Measurements from ENCODE around the gene SKI. TPM values are rescaled to one million over a fixed set of nuclear protein-coding genes. Genes with fewer than 3 reads are reported as not detected.
A peak's percentile ranks its signal among the peaks of the same experiment; 100 is the strongest.

The SKI gene
- total and polyA plus RNA-seq, 5 donors = 35.6 to 83.1 (median 65.3) TPM

GRCh38 chr1:2315674-2316450 lies 87.7 kb downstream of the SKI start:
- ATAC-seq (no peak), DNase-seq (no peak)
- H3K27me3 ChIP-seq (ENCODE audit: control insufficient read depth, insufficient read depth) = no peaks in the 10 kb centered on the region
- intact Hi-C loops (cut with DNase I) = loop anchor here in 1 of 4 donors (10.0 kb wide), 1 partner anchor 121 kb away; the partner anchor contains the start of gene FAAP20
- no peaks in the 10 kb centered on the region for H3K9me3 ChIP-seq (ENCODE audit: control insufficient read depth, low read length)
- H3K4me3 ChIP-seq (ENCODE audit: low read length) = no peak overlapping the region
- peak overlapping the region; percentile 19 for H3K27ac ChIP-seq (ENCODE audit: low read length)
- H3K4me1 ChIP-seq (ENCODE audit: control insufficient read depth, insufficient read depth, low read length) = peaks cover 5% of the 10 kb centered on the region
- WGBS = 66% methylated on average over 21 of the region's 21 CpGs

- Histone ChIP-seq H3K4me1 (ENCODE audit: control insufficient read depth, insufficient read depth, low read length) (peaks cover 11% of the 10 kb centered on the region), H3K4me3 (ENCODE audit: low read length) (no peak overlapping the region), H3K27ac (ENCODE audit: low read length) (peak overlapping the region; percentile 19), H3K27me3 (ENCODE audit: control insufficient read depth, insufficient read depth) (no peaks in the 10 kb centered on the region), H3K9me3 (ENCODE audit: control insufficient read depth, low read length) (no peaks in the 10 kb centered on the region)
- intact Hi-C loops (cut with DNase I) = loop anchor here in 1 of 4 donors (10.0 kb wide), 1 partner anchor 122 kb away; the partner anchor contains the start of gene FAAP20
- ATAC-seq (no peak), DNase-seq (peak in 1 of 3 donors; percentile 76)
- 67% methylated on average over 16 of the region's 16 CpGs for WGBS
Measured at GRCh38 chr1:2316451-2316961, 88.4 kb downstream of the SKI start.

- no peak overlapping the region for H3K27ac ChIP-seq (ENCODE audit: low read length)
- ATAC-seq = no peak
- intact Hi-C loops (cut with DNase I) = loop anchor here in 1 of 4 donors (10.0 kb wide), 1 partner anchor 123 kb away; the partner anchor contains the start of gene FAAP20
- no peaks in the 10 kb centered on the region for H3K9me3 ChIP-seq (ENCODE audit: control insufficient read depth, low read length)
- peak in 1 of 3 donors; percentile 65 for DNase-seq
- H3K27me3 ChIP-seq (ENCODE audit: control insufficient read depth, insufficient read depth) = no peaks in the 10 kb centered on the region
- WGBS = 82% methylated on average over 32 of the region's 32 CpGs
- H3K4me1 ChIP-seq (ENCODE audit: control insufficient read depth, insufficient read depth, low read length) = peaks cover 8% of the 10 kb centered on the region
- no peak overlapping the region for H3K4me3 ChIP-seq (ENCODE audit: low read length)
Measured at GRCh38 chr1:2317230-2318065, 89.3 kb downstream of the SKI start.

GRCh38 chr1:2318314-2319278 lies 90.5 kb downstream of the SKI start:
- Histone ChIP-seq H3K27me3 (ENCODE audit: control insufficient read depth, insufficient read depth) (no peaks in the 10 kb centered on the region), H3K4me3 (ENCODE audit: low read length) (no peak overlapping the region), H3K9me3 (ENCODE audit: control insufficient read depth, low read length) (no peaks in the 10 kb centered on the region), H3K27ac (ENCODE audit: low read length) (no peak overlapping the region), H3K4me1 (ENCODE audit: control insufficient read depth, insufficient read depth, low read length) (peaks cover 10% of the 10 kb centered on the region)
- 59% methylated on average over 41 of the region's 41 CpGs for whole genome bisulfite sequencing
- intact Hi-C loops (cut with DNase I) = loop anchor here in 1 of 4 donors (10.0 kb wide), 1 partner anchor 124 kb away; the partner anchor contains the start of gene FAAP20
- peak; percentile 44 to 84 (median 78) for DNase-seq
- ATAC-seq = no peak

GRCh38 chr1:2319291-2319690 lies 91.2 kb downstream of the SKI start:
- Histone ChIP-seq H3K9me3 (ENCODE audit: control insufficient read depth, low read length) (no peaks in the 10 kb centered on the region), H3K4me3 (ENCODE audit: low read length) (no peak overlapping the region), H3K27me3 (ENCODE audit: control insufficient read depth, insufficient read depth) (no peaks in the 10 kb centered on the region), H3K4me1 (ENCODE audit: control insufficient read depth, insufficient read depth, low read length) (peaks cover 10% of the 10 kb centered on the region), H3K27ac (ENCODE audit: low read length) (peak overlapping the region; percentile 8)
- ATAC-seq (no peak), DNase-seq (no peak)
- WGBS = 70% methylated on average over 21 of the region's 21 CpGs
- intact Hi-C loops (cut with DNase I) = loop anchor here in 1 of 4 donors (10.0 kb wide), 1 partner anchor 124 kb away; the partner anchor contains the start of gene FAAP20

- intact Hi-C loops (cut with DNase I) = no loop called here
- H3K9me3 ChIP-seq (ENCODE audit: control insufficient read depth, low read length) = no peaks in the 10 kb centered on the region
- H3K27me3 ChIP-seq (ENCODE audit: control insufficient read depth, insufficient read depth) = no peaks in the 10 kb centered on the region
- H3K4me3 ChIP-seq (ENCODE audit: low read length) = no peak overlapping the region
- H3K27ac ChIP-seq (ENCODE audit: low read length) = no peak overlapping the region
- peak; percentile 55 to 85 (median 83) for DNase-seq
- H3K4me1 ChIP-seq (ENCODE audit: control insufficient read depth, insufficient read depth, low read length) = peaks cover 10% of the 10 kb centered on the region
- ATAC-seq = no peak
- WGBS = 63% methylated on average over 15 of the region's 15 CpGs
Measured at GRCh38 chr1:2320006-2320405, 91.9 kb downstream of the SKI start.

GRCh38 chr1:2320760-2321667 lies 92.9 kb downstream of the SKI start:
- 69% methylated on average over 41 of the region's 41 CpGs for WGBS

GRCh38 chr1:2322065-2322571 lies 94.0 kb downstream of the SKI start:
- ATAC-seq (peak; percentile 79), DNase-seq (peak; percentile 88 to 95 (median 94))
- H3K9me3 ChIP-seq (ENCODE audit: control insufficient read depth, low read length) = no peaks in the 10 kb centered on the region

More at GRCh38 chr1:2320760-2321667, 92.9 kb downstream of the SKI start:
- intact Hi-C loops (cut with DNase I) = no loop called here
- H3K27ac ChIP-seq (ENCODE audit: low read length) = peak overlapping the region; percentile 5
- no peak overlapping the region for H3K4me3 ChIP-seq (ENCODE audit: low read length)
- peaks cover 10% of the 10 kb centered on the region for H3K4me1 ChIP-seq (ENCODE audit: control insufficient read depth, insufficient read depth, low read length)
- no peak for ATAC-seq
- DNase-seq = no peak
- H3K27me3 ChIP-seq (ENCODE audit: control insufficient read depth, insufficient read depth) = no peaks in the 10 kb centered on the region
- H3K9me3 ChIP-seq (ENCODE audit: control insufficient read depth, low read length) = no peaks in the 10 kb centered on the region

GRCh38 chr1:2322581-2323211 lies 94.6 kb downstream of the SKI start:
- peak; percentile 70 to 85 (median 80) for DNase-seq
- H3K27me3 ChIP-seq (ENCODE audit: control insufficient read depth, insufficient read depth) = no peaks in the 10 kb centered on the region

More at GRCh38 chr1:2322065-2322571, 94.0 kb downstream of the SKI start:
- 8% methylated on average over 30 of the region's 30 CpGs for whole genome bisulfite sequencing
- Histone ChIP-seq H3K27me3 (ENCODE audit: control insufficient read depth, insufficient read depth) (no peaks in the 10 kb centered on the region), H3K4me3 (ENCODE audit: low read length) (no peak overlapping the region), H3K27ac (ENCODE audit: low read length) (peak overlapping the region; percentile 57), H3K4me1 (ENCODE audit: control insufficient read depth, insufficient read depth, low read length) (peaks cover 10% of the 10 kb centered on the region)
- intact Hi-C loops (cut with DNase I) = no loop called here

More at GRCh38 chr1:2322581-2323211, 94.6 kb downstream of the SKI start:
- H3K27ac ChIP-seq (ENCODE audit: low read length) = peak overlapping the region; percentile 57
- 56% methylated on average over 41 of the region's 41 CpGs for WGBS
- peaks cover 10% of the 10 kb centered on the region for H3K4me1 ChIP-seq (ENCODE audit: control insufficient read depth, insufficient read depth, low read length)
- H3K4me3 ChIP-seq (ENCODE audit: low read length) = no peak overlapping the region
- no peaks in the 10 kb centered on the region for H3K9me3 ChIP-seq (ENCODE audit: control insufficient read depth, low read length)
- intact Hi-C loops (cut with DNase I) = no loop called here
- peak; percentile 40 to 48 for ATAC-seq

Data from right cardiac atrium (tissue), 5 donors.